Measurements from ENCODE around the gene SHANK3. TPM values are rescaled to one million over a fixed set of nuclear protein-coding genes. Genes with fewer than 3 reads are reported as not detected.

The SHANK3 gene
- total and polyA plus RNA-seq, 2 of the 4 experiments (the other 2 are of a cell fraction) = 0.18 to 1.5 TPM

- CTCF ChIA-PET = no interaction called here
Measured at GRCh38 chr22:50705219-50705691, 32.6 kb downstream of the SHANK3 start.

More at GRCh38 chr22:50705219-50705691, 32.6 kb downstream of the SHANK3 start:
- DNase-seq (peak; percentile 70), ATAC-seq (ENCODE audit: low read depth) (peak; percentile 74)
- H2AFZ ChIP-seq (replicated peaks; ENCODE audit: low read length, poor library complexity) = peak overlapping the region; percentile 78
- H3K23ac ChIP-seq (ENCODE audit: low read depth, low read length) = no peak overlapping the region
- no peak overlapping the region for H4K8ac ChIP-seq (ENCODE audit: low read depth in 2 of 2, low read length in 2 of 2)
- peaks cover 4 to 8% of the 10 kb centered on the region in 2 experiments; a peak in 2 of 4 replicates for H3K79me1 ChIP-seq (ENCODE audit: low read depth in 1 of 2, low read length in 2 of 2)
- H2BK20ac ChIP-seq (ENCODE audit: low read depth, low read length) = no peak overlapping the region
- TF ChIP-seq, protein P1, sequence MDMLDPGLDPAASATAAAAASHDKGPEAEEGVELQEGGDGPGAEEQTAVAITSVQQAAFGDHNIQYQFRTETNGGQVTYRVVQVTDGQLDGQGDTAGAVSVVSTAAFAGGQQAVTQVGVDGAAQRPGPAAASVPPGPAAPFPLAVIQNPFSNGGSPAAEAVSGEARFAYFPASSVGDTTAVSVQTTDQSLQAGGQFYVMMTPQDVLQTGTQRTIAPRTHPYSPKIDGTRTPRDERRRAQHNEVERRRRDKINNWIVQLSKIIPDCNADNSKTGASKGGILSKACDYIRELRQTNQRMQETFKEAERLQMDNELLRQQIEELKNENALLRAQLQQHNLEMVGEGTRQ (IDR thresholded peaks at IDR 0.05; ENCODE audit: low read depth, low read length) = no peak
- TF ChIP-seq RFX5 (IDR thresholded peaks at IDR 0.05; ENCODE audit: low read depth, low read length) = peak; percentile 88
- TF ChIP-seq CHD1 (IDR thresholded peaks at IDR 0.05; ENCODE audit: low read depth, low read length) = no peak
- TF ChIP-seq CEBPB (IDR thresholded peaks at IDR 0.05; ENCODE audit: low read depth, low read length) = no peak
- intact Hi-C loops (cut with micrococcal nuclease) = no loop called here
- no peak overlapping the region for H2BK120ac ChIP-seq (ENCODE audit: low read depth, low read length)
- no peak overlapping the region for H3K18ac ChIP-seq (ENCODE audit: low read depth, low read length)
- in situ Hi-C loops (cut with MboI; ENCODE audit: low sequenced_read_pairs) = no loop called here
- dilution Hi-C loops (cut with HindIII; ENCODE audit: low sequenced_read_pairs, unreplicated experiment) = no loop called here
- 0 out of 2 replicates have a peak overlapping the region, but pooled peaks have one; percentile 30 for H2AK5ac ChIP-seq (ENCODE audit: low read depth, low read length)
- H3K14ac ChIP-seq (replicated peaks; ENCODE audit: low read depth, low read length) = no peak overlapping the region
- H3K4me3 ChIP-seq (ENCODE audit: insufficient read depth, low read depth, low read length) = peak overlapping the region; percentile 15
- H3K9ac ChIP-seq (ENCODE audit: low read depth, low read length) = no peak overlapping the region
- H3K27ac ChIP-seq (ENCODE audit: insufficient read depth, low read length) = no peak overlapping the region
- peaks cover 15% of the 10 kb centered on the region for H4K20me1 ChIP-seq (ENCODE audit: insufficient read depth, low read length)
- H3K27me3 ChIP-seq (ENCODE audit: control insufficient read depth, insufficient read depth, low read length) = no peaks in the 10 kb centered on the region
- BruUV-seq (replicated peaks) = no TSS peak
- H3K4me2 ChIP-seq (ENCODE audit: low read depth, low read length) = peak overlapping the region; percentile 5; the same call in 1 of the 2 replicates
- no peaks in the 10 kb centered on the region for H3K9me3 ChIP-seq (ENCODE audit: control insufficient read depth, insufficient read depth, low read length)
- H3K4ac ChIP-seq (ENCODE audit: low read depth, low read length) = no peak overlapping the region
- H4K5ac ChIP-seq (ENCODE audit: low read depth, low read length) = no peak overlapping the region
- POLR2A ChIA-PET (ENCODE audit: unreplicated experiment) = no interaction called here
- peaks cover 4% of the 10 kb centered on the region; the same call in 1 of the 2 replicates for H3K4me1 ChIP-seq (ENCODE audit: control insufficient read depth, insufficient read depth, low read length)
- H3K9me1 ChIP-seq (ENCODE audit: insufficient read depth, low read length) = peaks cover 7% of the 10 kb centered on the region; the same call in 1 of the 2 replicates
- H4K91ac ChIP-seq (ENCODE audit: insufficient read depth, low read depth, low read length) = no peak overlapping the region
- H2BK5ac ChIP-seq (ENCODE audit: low read depth, low read length, poor library complexity, severe bottlenecking) = no peak overlapping the region
- no peak overlapping the region for H2BK15ac ChIP-seq (ENCODE audit: low read depth, low read length)
- WGBS, 2 experiments (ENCODE audit: extremely low coverage in 2 of 2, insufficient read length in 1 of 2) = 44% methylated on average over 8 of the region's 23 CpGs; no CpG with 5 or more reads in 1 of the 2 experiments
- H3K36me3 ChIP-seq (ENCODE audit: control insufficient read depth, insufficient read depth, low read length) = peaks cover 2% of the 10 kb centered on the region; the same call in 1 of the 2 replicates
- H3K56ac ChIP-seq (ENCODE audit: extremely low read depth, insufficient read depth, low read length) = no peak overlapping the region
- H2AK9ac ChIP-seq (replicated peaks; ENCODE audit: low read depth, low read length, poor library complexity) = peak overlapping the region; percentile 72

Measured in IMR-90 (cell line).